ENCODE data around the gene NAA10.

NAA10 gene

GRCh38 chrX:153969125-153969903, 34.5 kb upstream of the NAA10 start:
- no peak for TF ChIP-seq CTCF (IDR thresholded peaks at IDR 0.05)

GRCh38 chrX:153968754-153969124, 33.9 kb upstream of the NAA10 start:
- peak; percentile 15; the same call in 1 of the 2 replicates for TF ChIP-seq CTCF (IDR thresholded peaks at IDR 0.05)

GRCh38 chrX:153968255-153968654, 33.4 kb upstream of the NAA10 start:
- TF ChIP-seq CTCF (IDR thresholded peaks at IDR 0.05): no peak

GRCh38 chrX:153967536-153968224, 32.8 kb upstream of the NAA10 start:
- TF ChIP-seq CTCF (IDR thresholded peaks at IDR 0.05): no peak

GRCh38 chrX:153966841-153967535, 32.2 kb upstream of the NAA10 start:
- no peak for TF ChIP-seq CTCF (IDR thresholded peaks at IDR 0.05)

- TF ChIP-seq CTCF (IDR thresholded peaks at IDR 0.05): no peak
Measured at GRCh38 chrX:153966283-153966688, 31.4 kb upstream of the NAA10 start.

- no peak for TF ChIP-seq CTCF (IDR thresholded peaks at IDR 0.05)
Measured at GRCh38 chrX:153965406-153965805, 30.6 kb upstream of the NAA10 start.

Measured in LNCAP (cell line).